ENCODE data around the gene CLIP1. TPM values are rescaled to one million over a fixed set of nuclear protein-coding genes. Genes with fewer than 3 reads are reported as not detected.

CLIP1 gene
- polyA plus RNA-seq, 1 of the 3 experiments (the other 2 are of a cell fraction), result 33.9 TPM

DNA sequence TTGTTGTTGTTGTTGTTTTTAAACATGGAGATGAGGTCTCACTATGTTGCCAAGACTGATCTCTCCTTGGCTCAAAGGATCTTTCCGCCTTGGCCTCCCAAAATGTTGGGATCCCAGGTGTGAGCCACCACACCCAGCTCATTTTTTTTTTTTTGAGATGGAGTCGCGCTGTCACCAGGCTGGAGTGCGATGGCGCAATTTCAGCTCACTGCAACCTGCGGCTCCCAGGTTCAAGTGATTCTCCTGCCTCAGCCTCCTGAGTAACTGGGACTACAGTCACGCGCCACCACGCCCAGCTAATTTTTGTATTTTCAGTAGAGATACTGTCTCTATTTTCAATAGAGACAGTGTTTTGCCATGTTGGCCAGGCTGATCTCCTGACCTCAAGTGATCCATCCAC lies 4.9 kb upstream of the CLIP1 start:
- Histone ChIP-seq H3K4me1 (ENCODE audit: control insufficient read depth in 1 of 2, insufficient read depth in 2 of 2, low read depth in 1 of 2, low read length in 1 of 2) (peaks cover 0 to 6% of the 10 kb centered on the region in 2 experiments; a peak in 2 of 4 replicates), H3K79me2 (ENCODE audit: insufficient read depth) (no peaks in the 10 kb centered on the region), H3K27me3 (ENCODE audit: insufficient read depth) (no peaks in the 10 kb centered on the region), H3K36me3 (replicated peaks in 1 of 2; ENCODE audit: control insufficient read depth in 1 of 2, insufficient read depth in 2 of 2, low read length in 1 of 2) (no peaks in the 10 kb centered on the region), H3K9me2 (no peaks in the 10 kb centered on the region), H3F3A (replicated peaks; ENCODE audit: insufficient read depth) (peaks cover 3% of the 10 kb centered on the region), H2AFZ (ENCODE audit: low read depth) (no peak overlapping the region), H4K20me1 (ENCODE audit: insufficient read depth) (no peaks in the 10 kb centered on the region), H3K9ac (no peak overlapping the region), H3K4me2 (no peak overlapping the region), H3K9me3 (no peaks in the 10 kb centered on the region), H3K4me3 (ENCODE audit: low read depth in 2 of 2, low read length in 1 of 2) (no peak overlapping the region), H3K27ac (ENCODE audit: low read depth in 2 of 2, low read length in 1 of 2) (no peak overlapping the region)
- DNase-seq, result no peak
- POLR2A ChIA-PET, result no interaction called here
- CTCF ChIA-PET, result interaction anchor here (1.2 to 1.5 kb wide), 2 partner anchors 10 to 44 kb away, joined by 3 read pairs; no protein-coding TSS in a partner anchor
- 97% methylated on average over 9 of the region's 9 CpGs for WGBS (ENCODE audit: low lambda C conversion rate)
- no peak for TF ChIP-seq PBX3 (IDR thresholded peaks at IDR 0.05)
- no peak for TF ChIP-seq YY1 (IDR thresholded peaks at IDR 0.05; ENCODE audit: low read depth)
- no peak for TF ChIP-seq EP300 (IDR thresholded peaks at IDR 0.05; ENCODE audit: borderline replicate concordance in 1 of 2, low read depth in 1 of 2, low read length in 1 of 2)
- TF ChIP-seq ZBTB33 (IDR thresholded peaks at IDR 0.05; ENCODE audit: borderline replicate concordance, low read depth), result no peak
- TF ChIP-seq NFIC (IDR thresholded peaks at IDR 0.05; ENCODE audit: borderline replicate concordance), result no peak
- no peak for TF ChIP-seq CHD2 (IDR thresholded peaks at IDR 0.05; ENCODE audit: low read length, partially characterized antibody)
- TF ChIP-seq MXI1 (IDR thresholded peaks at IDR 0.05; ENCODE audit: low read depth, low read length), result no peak
- no peak for TF ChIP-seq USF1 (IDR thresholded peaks at IDR 0.05; ENCODE audit: borderline replicate concordance, low read depth)
- no peak for TF ChIP-seq RCOR1 (IDR thresholded peaks at IDR 0.05; ENCODE audit: low read length)
- no peak for TF ChIP-seq EZH2phosphoT487 (IDR thresholded peaks at IDR 0.05; ENCODE audit: borderline replicate concordance, low read depth)
- no peak for TF ChIP-seq SMC3 (IDR thresholded peaks at IDR 0.05; ENCODE audit: low read depth, low read length)
- no peak for TF ChIP-seq TAF1 (IDR thresholded peaks at IDR 0.05; ENCODE audit: borderline replicate concordance, low read depth, low read length)
- TF ChIP-seq MEF2A (IDR thresholded peaks at IDR 0.05; ENCODE audit: borderline replicate concordance, low read depth), result no peak
- no peak for TF ChIP-seq GATA2 (CRISPR knock-in tag; IDR thresholded peaks at IDR 0.05)
- TF ChIP-seq JUND (IDR thresholded peaks at IDR 0.05), result no peak
- no peak for TF ChIP-seq RXRA (IDR thresholded peaks at IDR 0.05; ENCODE audit: borderline replicate concordance, low read depth)
- no peak for TF ChIP-seq NRF1 (IDR thresholded peaks at IDR 0.05; ENCODE audit: low read depth, low read length)
